Chondrocyte (in vitro differentiated cells): ENCODE data around the gene SNCB. TPM values are rescaled to one million over a fixed set of nuclear protein-coding genes. Genes with fewer than 3 reads are reported as not detected.

Source experiments
- DNase-seq: peaks from one replicate; pipeline ENCODE4 v3.0.0; 2021; ENCODE audit warnings: mixed read lengths, low spot score
- H3K27ac Mint-ChIP-seq: one replicate; pipeline ENCODE4 v1.8.0; 2021; ENCODE audit warnings: mild to moderate bottlenecking, moderate library complexity, mixed read lengths; ENCODE audit not compliant: unreplicated experiment
- H3K27me3 Mint-ChIP-seq: 2 replicates; pipeline ENCODE4 v1.8.0; 2021; ENCODE audit warnings: low read depth, mixed read lengths
- H3K36me3 Mint-ChIP-seq: 2 replicates; pipeline ENCODE4 v1.8.0; 2021; ENCODE audit warnings: low read depth, mixed read lengths
- H3K4me1 Mint-ChIP-seq: 2 replicates; pipeline ENCODE4 v1.8.0; 2021; ENCODE audit warnings: low read depth, mild to moderate bottlenecking, mixed read lengths
- H3K4me3 Mint-ChIP-seq: one replicate; pipeline ENCODE4 v1.8.0; 2021; ENCODE audit warnings: mild to moderate bottlenecking, moderate library complexity, mixed read lengths; ENCODE audit not compliant: unreplicated experiment
- H3K9me3 Mint-ChIP-seq: 2 replicates; pipeline ENCODE4 v1.8.0; 2021; ENCODE audit warnings: low read depth, mixed read lengths
- long read RNA-seq: library from polyadenylated mRNA; stranded (forward); transcript quantifications from one replicate; pipeline ENCODE4 v2.0.0, GENCODE V29; 2021
- total RNA-seq: library from RNA; stranded (reverse); gene quantifications from 3 replicates; pipeline ENCODE4 v1.2.1, GENCODE V29; 2021
- TF ChIP-seq, protein P1 (sequence below): fragments of 200-600 bp; sonication (generic); IDR thresholded peaks from 2 replicates; pipeline ENCODE4 v1.5.0; 2021; ENCODE audit warnings: antibody characterized with exemption, mild to moderate bottlenecking, moderate library complexity

The SNCB gene
- total RNA-seq = 0.45 to 0.95 TPM in 2 of 3 replicates, not detected in the other
- long read RNA-seq = 0 reads

DNA sequence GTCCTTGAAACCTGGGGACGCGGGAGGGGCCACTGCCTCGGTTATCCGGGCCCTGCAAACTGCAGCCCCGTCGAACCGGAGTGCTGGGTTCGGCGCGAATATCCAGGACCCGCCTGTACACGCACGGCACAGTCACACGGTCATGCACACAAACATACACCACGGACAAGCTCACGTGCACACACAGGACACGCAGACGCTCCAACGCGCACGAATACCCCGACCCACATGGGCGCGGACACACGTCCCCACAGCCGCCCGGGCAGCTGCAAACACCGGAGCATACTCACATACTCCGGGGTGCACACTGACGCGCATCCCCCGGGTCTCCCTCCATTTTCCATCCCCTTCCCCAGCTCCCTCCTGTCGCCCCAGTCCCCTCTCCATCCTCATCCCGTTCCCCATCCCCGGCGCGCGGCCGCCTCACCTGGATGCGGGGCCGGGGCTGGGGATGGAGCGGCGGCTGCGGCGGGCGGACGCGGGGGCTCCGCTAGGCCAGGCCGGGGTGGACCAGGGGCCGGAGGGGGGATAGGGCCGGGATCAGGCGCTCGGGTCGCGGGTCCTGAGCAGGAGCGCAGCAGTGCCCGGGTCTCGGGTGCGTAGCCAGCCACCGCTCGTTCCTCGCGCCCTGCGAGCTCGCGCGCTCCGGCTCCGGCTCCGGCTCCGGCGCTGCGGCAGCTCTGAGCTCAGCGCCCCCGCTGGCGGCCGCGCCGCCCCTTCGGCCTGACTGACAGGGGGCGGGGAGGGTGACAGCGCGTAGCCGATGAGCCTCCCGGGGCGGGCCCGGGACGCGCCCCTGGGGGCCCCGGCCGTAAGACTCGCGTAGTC lies at the start of gene SNCB, which contains the start of gene EIF4E1B:
SNCB (minus strand) TSS at position 682 of the 828 bp plus-strand sequence. CDS start 880 bp downstream, outside the sequence.
EIF4E1B (plus strand) TSS at position 823 of the 828 bp plus-strand sequence. CDS start 12,113 bp downstream, outside the sequence.
- H3K4me3 Mint-ChIP-seq = peak within 1 kb of the TSS; percentile 62
- H3K27ac Mint-ChIP-seq = no peak within 1 kb of the TSS
- peaks cover 67% of the 10 kb centered on the region for H3K27me3 Mint-ChIP-seq
- no peaks in the 10 kb centered on the region for H3K9me3 Mint-ChIP-seq
- DNase-seq = no peak
- TF ChIP-seq, protein P1, sequence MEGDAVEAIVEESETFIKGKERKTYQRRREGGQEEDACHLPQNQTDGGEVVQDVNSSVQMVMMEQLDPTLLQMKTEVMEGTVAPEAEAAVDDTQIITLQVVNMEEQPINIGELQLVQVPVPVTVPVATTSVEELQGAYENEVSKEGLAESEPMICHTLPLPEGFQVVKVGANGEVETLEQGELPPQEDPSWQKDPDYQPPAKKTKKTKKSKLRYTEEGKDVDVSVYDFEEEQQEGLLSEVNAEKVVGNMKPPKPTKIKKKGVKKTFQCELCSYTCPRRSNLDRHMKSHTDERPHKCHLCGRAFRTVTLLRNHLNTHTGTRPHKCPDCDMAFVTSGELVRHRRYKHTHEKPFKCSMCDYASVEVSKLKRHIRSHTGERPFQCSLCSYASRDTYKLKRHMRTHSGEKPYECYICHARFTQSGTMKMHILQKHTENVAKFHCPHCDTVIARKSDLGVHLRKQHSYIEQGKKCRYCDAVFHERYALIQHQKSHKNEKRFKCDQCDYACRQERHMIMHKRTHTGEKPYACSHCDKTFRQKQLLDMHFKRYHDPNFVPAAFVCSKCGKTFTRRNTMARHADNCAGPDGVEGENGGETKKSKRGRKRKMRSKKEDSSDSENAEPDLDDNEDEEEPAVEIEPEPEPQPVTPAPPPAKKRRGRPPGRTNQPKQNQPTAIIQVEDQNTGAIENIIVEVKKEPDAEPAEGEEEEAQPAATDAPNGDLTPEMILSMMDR = peak; percentile 49
- peaks cover 2% of the 10 kb centered on the region for H3K36me3 Mint-ChIP-seq
- peaks cover 9% of the 10 kb centered on the region for H3K4me1 Mint-ChIP-seq

DNA sequence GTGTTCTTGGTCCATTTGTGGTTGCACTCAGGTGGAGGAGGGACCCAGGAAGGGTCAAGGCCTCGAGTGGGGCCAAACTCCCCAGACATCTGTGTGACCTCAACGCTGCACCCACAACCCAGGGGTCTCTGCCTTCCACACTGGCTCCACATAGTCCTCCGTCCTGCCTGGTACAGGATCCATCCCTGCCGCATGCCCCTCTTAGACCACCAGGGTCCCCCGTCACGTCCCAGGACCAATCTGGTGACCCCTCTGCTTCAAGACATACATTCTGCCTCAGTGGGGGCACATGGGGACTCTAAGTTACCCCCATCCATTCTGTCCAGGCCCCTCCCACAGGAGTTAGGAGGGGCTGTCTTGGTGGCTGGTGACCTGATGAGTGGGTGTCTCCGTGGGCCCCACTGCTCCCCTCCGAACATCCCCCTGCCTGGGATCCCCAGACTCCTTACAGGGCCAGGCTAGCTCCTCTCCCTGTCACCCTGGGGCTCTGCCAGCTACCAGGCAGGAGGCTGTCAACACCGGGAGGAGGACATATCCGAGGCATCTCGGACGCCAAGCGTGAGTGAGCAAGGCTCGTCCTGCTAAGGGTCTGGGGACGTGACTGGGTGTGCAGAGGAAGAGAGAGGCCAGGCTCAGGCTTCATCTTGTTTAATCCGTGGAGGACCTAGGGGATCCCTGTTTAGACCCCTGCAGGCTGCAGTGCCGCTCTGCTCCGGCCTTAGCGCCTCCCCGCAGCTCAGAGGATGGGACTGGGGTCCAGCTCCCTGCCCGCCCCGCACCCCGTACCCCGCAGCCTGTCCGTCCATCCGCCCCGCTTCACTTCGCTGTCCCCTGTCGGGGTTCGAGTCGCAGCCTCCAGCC lies 49.3 kb upstream of the SNCB start:
- Mint-ChIP-seq H3K27me3 (peaks cover 29% of the 10 kb centered on the region), H3K9me3 (no peaks in the 10 kb centered on the region), H3K4me1 (peaks cover 11% of the 10 kb centered on the region), H3K36me3 (peaks cover 1% of the 10 kb centered on the region), H3K27ac (no peak overlapping the region), H3K4me3 (no peak overlapping the region)
- TF ChIP-seq, protein P1 = no peak
- DNase-seq = no peak

GRCh38 chr5:176678584-176678983 lies 48.2 kb upstream of the SNCB start:
- Mint-ChIP-seq H3K27me3 (peaks cover 24% of the 10 kb centered on the region), H3K36me3 (peaks cover 1% of the 10 kb centered on the region), H3K4me3 (no peak overlapping the region), H3K27ac (no peak overlapping the region), H3K4me1 (peaks cover 11% of the 10 kb centered on the region), H3K9me3 (no peaks in the 10 kb centered on the region)
- TF ChIP-seq, protein P1 = no peak
- DNase-seq = no peak

GRCh38 chr5:176677209-176677939 lies 47.0 kb upstream of the SNCB start:
- peaks cover 22% of the 10 kb centered on the region for H3K27me3 Mint-ChIP-seq
- no peak overlapping the region for H3K4me3 Mint-ChIP-seq
- DNase-seq = no peak
- H3K27ac Mint-ChIP-seq = no peak overlapping the region
- H3K9me3 Mint-ChIP-seq = no peaks in the 10 kb centered on the region
- H3K36me3 Mint-ChIP-seq = peaks cover 1% of the 10 kb centered on the region
- peaks cover 11% of the 10 kb centered on the region for H3K4me1 Mint-ChIP-seq
- TF ChIP-seq, protein P1 = no peak
